HepG2 (cell line): ENCODE data around the gene CLCNKA. TPM values are rescaled to one million over a fixed set of nuclear protein-coding genes. Genes with fewer than 3 reads are reported as not detected.

Experiments
- CEBPG ChIP-seq: IDR thresholded peaks from 2 replicates; pipeline ENCODE4 v1.6.1; 2016
- EP300 ChIP-seq, 3 experiments: sonication (generic) in 1 of 3; formaldehyde crosslinking in 1 of 3; IDR thresholded peaks; 2 replicates each; pipeline versions ENCODE4 v1.5.1 to v1.6.1; 2011 to 2020; ENCODE audit warnings: low read depth in 2 of 3, low read length in 2 of 3, borderline replicate concordance in 1 of 3, improper control_type of control experiment in 1 of 3, mild to moderate bottlenecking in 1 of 3, missing genetic modification reagents in 1 of 3, moderate library complexity in 1 of 3
- GLI4 ChIP-seq: sonication (generic); formaldehyde crosslinking; IDR thresholded peaks from 2 replicates; pipeline ENCODE4 v1.5.1; 2020; ENCODE audit warnings: missing genetic modification reagents, mild to moderate bottlenecking, moderate library complexity, borderline replicate concordance
- IRF2 ChIP-seq: IDR thresholded peaks from 2 replicates; pipeline ENCODE4 v1.6.1; 2018; ENCODE audit warnings: missing genetic modification reagents, missing compliant biosample characterization
- ISL2 ChIP-seq: sonication (generic); formaldehyde crosslinking; IDR thresholded peaks from 2 replicates; pipeline ENCODE4 v1.5.0; 2020; ENCODE audit warnings: missing genetic modification reagents
- KAT8 ChIP-seq: IDR thresholded peaks from 2 replicates; pipeline ENCODE4 v1.6.1; 2016; ENCODE audit warnings: missing genetic modification reagents, missing compliant biosample characterization
- NONO ChIP-seq, 2 experiments: fragments of 450-650 bp in 1 of 2; sonication (generic) in 1 of 2; formaldehyde crosslinking in 1 of 2; IDR thresholded peaks in 1 of 2; conservative IDR thresholded peaks in 1 of 2; 2 replicates each; pipeline versions ENCODE4 v1.6.1 to v1.8.0; 2017 to 2022; ENCODE audit warnings: mild to moderate bottlenecking in 1 of 2, missing genetic modification reagents in 1 of 2, moderate library complexity in 1 of 2
- PHF8 ChIP-seq: sonication (generic); formaldehyde crosslinking; IDR thresholded peaks from 2 replicates; pipeline ENCODE4 v1.5.0; 2020; ENCODE audit warnings: missing genetic modification reagents
- ZNF296 ChIP-seq: sonication (generic); formaldehyde crosslinking; conservative IDR thresholded peaks from 2 replicates; pipeline ENCODE4 v1.5.0; 2020; ENCODE audit warnings: mild to moderate bottlenecking, missing genetic modification reagents
- ZNF644 ChIP-seq: IDR thresholded peaks from 2 replicates; pipeline ENCODE4 v1.6.1; 2016; ENCODE audit warnings: low read depth
- ZNF773 ChIP-seq: sonication (generic); formaldehyde crosslinking; IDR thresholded peaks from 2 replicates; pipeline ENCODE4 v1.4.0; 2020; ENCODE audit warnings: missing genetic modification reagents, borderline replicate concordance
- ZSCAN12 ChIP-seq: sonication (generic); formaldehyde crosslinking; IDR thresholded peaks from 2 replicates; pipeline ENCODE4 v1.9.0; 2021; ENCODE audit warnings: mild to moderate bottlenecking, missing genetic modification reagents
- polyA plus RNA-seq, 8 experiments: library from polyadenylated mRNA; depleted of rRNA in 3 of 8; stranded (reverse) in 7 of 8; unstranded in 1 of 8; fragments of >200 nt; fragmentation: Illumina TruSeq in 4 of 8; extraction: Trizol in 4 of 8; gene quantifications; 2 replicates each; pipeline versions ENCODE4 v1.2.1 to v1.2.3, GENCODE V29; 2011 to 2016; ENCODE audit warnings: low read depth in 4 of 8, missing spikeins in 1 of 8, mixed read lengths in 1 of 8; ENCODE audit not compliant: insufficient read depth in 1 of 8
- total RNA-seq, 5 experiments: library from RNA; depleted of rRNA; stranded (reverse); fragments of >200 nt; fragmentation: Illumina TruSeq; extraction: Trizol; gene quantifications; 2 replicates each; pipeline ENCODE4 v1.2.3, GENCODE V29; 2016; ENCODE audit warnings: low read depth in 1 of 5
- TF ChIP-seq, protein P1 (sequence below): sonication (generic); formaldehyde crosslinking; IDR thresholded peaks from 2 replicates; pipeline ENCODE4 v1.5.1; 2020; ENCODE audit warnings: mild to moderate bottlenecking, missing genetic modification reagents
- TF ChIP-seq, protein P2 (sequence below): IDR thresholded peaks from 2 replicates; pipeline ENCODE4 v1.6.1; 2016; ENCODE audit warnings: missing compliant biosample characterization, missing genetic modification reagents, borderline replicate concordance
- TF ChIP-seq, protein P3 (sequence below): sonication (generic); formaldehyde crosslinking; IDR thresholded peaks from 2 replicates; pipeline ENCODE4 v1.4.0; 2020; ENCODE audit warnings: missing genetic modification reagents, borderline replicate concordance
- TF ChIP-seq, protein P4 (sequence below): sonication (generic); formaldehyde crosslinking; IDR thresholded peaks from 2 replicates; pipeline ENCODE4 v1.4.0; 2020; ENCODE audit warnings: low read depth, missing genetic modification reagents

The CLCNKA gene
- total and polyA plus RNA-seq, 2 of the 13 experiments (the other 11 are each of a cell fraction or from before 2014, with no cell fraction given): 0.03 TPM; not detected in 1

DNA sequence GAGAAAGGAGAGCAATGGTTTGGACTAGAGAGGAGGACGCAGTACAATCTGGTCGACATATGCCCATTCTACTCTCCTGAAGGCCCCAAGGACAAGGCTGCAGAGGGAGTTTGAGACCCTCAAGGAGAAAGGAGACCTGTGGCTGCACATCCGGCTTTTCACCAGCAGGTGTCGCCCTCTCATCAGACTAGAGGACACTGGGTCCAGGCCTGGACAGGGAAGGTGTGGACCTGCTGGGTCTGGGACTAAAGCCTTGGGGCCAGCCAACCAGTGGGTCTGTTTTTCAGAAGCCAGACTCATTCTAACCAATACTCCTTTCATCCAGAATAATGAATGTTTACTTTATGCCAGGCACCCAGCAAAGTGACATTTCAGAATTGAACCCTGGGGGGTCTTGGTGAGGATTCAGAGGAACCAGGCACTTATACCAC, 12.8 kb upstream of the CLCNKA start (continued):
- TF ChIP-seq NONO (IDR thresholded peaks at IDR 0.05) (no peak), NONO (CRISPR knock-in tag; conservative IDR thresholded peaks at IDR 0.05) (no peak), ZNF296 (CRISPR knock-in tag) (no peak), CEBPG (CRISPR knock-in tag) (no peak), ISL2 (CRISPR knock-in tag) (no peak), KAT8 (no peak), EP300 (IDR thresholded peaks at IDR 0.05; ENCODE audit: low read depth in 2 of 2, low read length in 2 of 2) (no peak), EP300 (CRISPR knock-in tag; IDR thresholded peaks at IDR 0.05; ENCODE audit: borderline replicate concordance) (no peak), ZNF644 (CRISPR knock-in tag) (no peak), IRF2 (CRISPR knock-in tag) (no peak), ZNF773 (CRISPR knock-in tag) (no peak), ZSCAN12 (CRISPR knock-in tag) (no peak), PHF8 (CRISPR knock-in tag) (no peak), GLI4 (CRISPR knock-in tag) (no peak)
- TF ChIP-seq, protein P1, sequence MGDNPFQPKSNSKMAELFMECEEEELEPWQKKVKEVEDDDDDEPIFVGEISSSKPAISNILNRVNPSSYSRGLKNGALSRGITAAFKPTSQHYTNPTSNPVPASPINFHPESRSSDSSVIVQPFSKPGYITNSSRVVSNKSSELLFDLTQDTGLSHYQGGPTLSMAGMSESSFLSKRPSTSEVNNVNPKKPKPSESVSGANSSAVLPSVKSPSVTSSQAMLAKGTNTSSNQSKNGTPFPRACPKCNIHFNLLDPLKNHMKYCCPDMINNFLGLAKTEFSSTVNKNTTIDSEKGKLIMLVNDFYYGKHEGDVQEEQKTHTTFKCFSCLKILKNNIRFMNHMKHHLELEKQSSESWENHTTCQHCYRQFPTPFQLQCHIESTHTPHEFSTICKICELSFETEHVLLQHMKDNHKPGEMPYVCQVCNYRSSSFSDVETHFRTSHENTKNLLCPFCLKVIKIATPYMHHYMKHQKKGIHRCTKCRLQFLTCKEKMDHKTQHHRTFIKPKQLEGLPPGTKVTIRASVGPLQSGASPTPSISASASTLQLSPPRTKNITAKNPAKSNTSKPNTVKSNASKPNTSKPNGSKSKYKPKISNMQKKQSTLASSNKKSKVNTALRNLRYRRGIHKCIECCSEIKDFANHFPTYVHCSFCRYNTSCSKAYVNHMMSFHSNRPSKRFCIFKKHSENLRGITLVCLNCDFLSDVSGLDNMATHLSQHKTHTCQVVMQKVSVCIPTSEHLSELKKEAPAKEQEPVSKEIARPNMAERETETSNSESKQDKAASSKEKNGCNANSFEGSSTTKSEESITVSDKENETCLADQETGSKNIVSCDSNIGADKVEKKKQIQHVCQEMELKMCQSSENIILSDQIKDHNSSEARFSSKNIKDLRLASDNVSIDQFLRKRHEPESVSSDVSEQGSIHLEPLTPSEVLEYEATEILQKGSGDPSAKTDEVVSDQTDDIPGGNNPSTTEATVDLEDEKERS (CRISPR knock-in tag): no peak
- TF ChIP-seq, protein P2, sequence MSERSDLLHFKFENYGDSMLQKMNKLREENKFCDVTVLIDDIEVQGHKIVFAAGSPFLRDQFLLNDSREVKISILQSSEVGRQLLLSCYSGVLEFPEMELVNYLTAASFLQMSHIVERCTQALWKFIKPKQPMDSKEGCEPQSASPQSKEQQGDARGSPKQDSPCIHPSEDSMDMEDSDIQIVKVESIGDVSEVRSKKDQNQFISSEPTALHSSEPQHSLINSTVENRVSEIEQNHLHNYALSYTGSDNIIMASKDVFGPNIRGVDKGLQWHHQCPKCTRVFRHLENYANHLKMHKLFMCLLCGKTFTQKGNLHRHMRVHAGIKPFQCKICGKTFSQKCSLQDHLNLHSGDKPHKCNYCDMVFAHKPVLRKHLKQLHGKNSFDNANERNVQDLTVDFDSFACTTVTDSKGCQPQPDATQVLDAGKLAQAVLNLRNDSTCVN (CRISPR knock-in tag): peak; percentile 28; the same call in 1 of the 2 replicates
- TF ChIP-seq, protein P3, sequence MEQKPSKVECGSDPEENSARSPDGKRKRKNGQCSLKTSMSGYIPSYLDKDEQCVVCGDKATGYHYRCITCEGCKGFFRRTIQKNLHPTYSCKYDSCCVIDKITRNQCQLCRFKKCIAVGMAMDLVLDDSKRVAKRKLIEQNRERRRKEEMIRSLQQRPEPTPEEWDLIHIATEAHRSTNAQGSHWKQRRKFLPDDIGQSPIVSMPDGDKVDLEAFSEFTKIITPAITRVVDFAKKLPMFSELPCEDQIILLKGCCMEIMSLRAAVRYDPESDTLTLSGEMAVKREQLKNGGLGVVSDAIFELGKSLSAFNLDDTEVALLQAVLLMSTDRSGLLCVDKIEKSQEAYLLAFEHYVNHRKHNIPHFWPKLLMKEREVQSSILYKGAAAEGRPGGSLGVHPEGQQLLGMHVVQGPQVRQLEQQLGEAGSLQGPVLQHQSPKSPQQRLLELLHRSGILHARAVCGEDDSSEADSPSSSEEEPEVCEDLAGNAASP (CRISPR knock-in tag): 0 out of 2 replicates have a peak, but pooled peaks have one; percentile 38
- TF ChIP-seq, protein P4, sequence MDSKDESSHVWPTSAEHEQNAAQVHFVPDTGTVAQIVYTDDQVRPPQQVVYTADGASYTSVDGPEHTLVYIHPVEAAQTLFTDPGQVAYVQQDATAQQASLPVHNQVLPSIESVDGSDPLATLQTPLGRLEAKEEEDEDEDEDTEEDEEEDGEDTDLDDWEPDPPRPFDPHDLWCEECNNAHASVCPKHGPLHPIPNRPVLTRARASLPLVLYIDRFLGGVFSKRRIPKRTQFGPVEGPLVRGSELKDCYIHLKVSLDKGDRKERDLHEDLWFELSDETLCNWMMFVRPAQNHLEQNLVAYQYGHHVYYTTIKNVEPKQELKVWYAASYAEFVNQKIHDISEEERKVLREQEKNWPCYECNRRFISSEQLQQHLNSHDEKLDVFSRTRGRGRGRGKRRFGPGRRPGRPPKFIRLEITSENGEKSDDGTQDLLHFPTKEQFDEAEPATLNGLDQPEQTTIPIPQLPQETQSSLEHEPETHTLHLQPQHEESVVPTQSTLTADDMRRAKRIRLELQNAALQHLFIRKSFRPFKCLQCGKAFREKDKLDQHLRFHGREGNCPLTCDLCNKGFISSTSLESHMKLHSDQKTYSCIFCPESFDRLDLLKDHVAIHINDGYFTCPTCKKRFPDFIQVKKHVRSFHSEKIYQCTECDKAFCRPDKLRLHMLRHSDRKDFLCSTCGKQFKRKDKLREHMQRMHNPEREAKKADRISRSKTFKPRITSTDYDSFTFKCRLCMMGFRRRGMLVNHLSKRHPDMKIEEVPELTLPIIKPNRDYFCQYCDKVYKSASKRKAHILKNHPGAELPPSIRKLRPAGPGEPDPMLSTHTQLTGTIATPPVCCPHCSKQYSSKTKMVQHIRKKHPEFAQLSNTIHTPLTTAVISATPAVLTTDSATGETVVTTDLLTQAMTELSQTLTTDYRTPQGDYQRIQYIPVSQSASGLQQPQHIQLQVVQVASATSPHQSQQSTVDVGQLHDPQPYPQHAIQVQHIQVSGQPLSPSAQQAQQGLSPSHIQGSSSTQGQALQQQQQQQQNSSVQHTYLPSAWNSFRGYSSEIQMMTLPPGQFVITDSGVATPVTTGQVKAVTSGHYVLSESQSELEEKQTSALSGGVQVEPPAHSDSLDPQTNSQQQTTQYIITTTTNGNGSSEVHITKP (CRISPR knock-in tag): no peak
